Effector memory CD4-positive, alpha-beta T cell (primary cell): ENCODE data around the gene CCDC77.

ENCODE experiments used
- DNase-seq, 3 donors: peaks; one replicate each; pipeline ENCODE4 v3.0.0-alpha.2; 2020
- H3K27ac ChIP-seq: 2 replicates; pipeline ENCODE4 v1.7.0; 2013; ENCODE audit warnings: mild to moderate bottlenecking, low read length, moderate library complexity; ENCODE audit not compliant: insufficient read depth, poor library complexity, severe bottlenecking
- H3K27me3 ChIP-seq: replicated peaks from 2 replicates; pipeline ENCODE4 v1.7.0; 2013; ENCODE audit warnings: mild to moderate bottlenecking, low read length; ENCODE audit not compliant: insufficient read depth, control insufficient read depth, poor library complexity, severe bottlenecking
- H3K36me3 ChIP-seq: 2 replicates; pipeline ENCODE4 v1.7.0; 2013; ENCODE audit warnings: mild to moderate bottlenecking, low read length, moderate library complexity; ENCODE audit not compliant: control insufficient read depth, insufficient read depth
- H3K4me1 ChIP-seq: 2 replicates; pipeline ENCODE4 v1.7.0; 2013; ENCODE audit warnings: low read length, mild to moderate bottlenecking; ENCODE audit not compliant: control insufficient read depth, insufficient read depth, poor library complexity, severe bottlenecking
- H3K4me3 ChIP-seq: 2 replicates; pipeline ENCODE4 v1.7.0; 2013; ENCODE audit warnings: low read length, low read depth, mild to moderate bottlenecking; ENCODE audit not compliant: insufficient read depth, poor library complexity, severe bottlenecking
- H3K9me3 ChIP-seq: 2 replicates; pipeline ENCODE4 v1.7.0; 2013; ENCODE audit warnings: mild to moderate bottlenecking, low read length, moderate library complexity; ENCODE audit not compliant: control insufficient read depth

The CCDC77 gene

DNA sequence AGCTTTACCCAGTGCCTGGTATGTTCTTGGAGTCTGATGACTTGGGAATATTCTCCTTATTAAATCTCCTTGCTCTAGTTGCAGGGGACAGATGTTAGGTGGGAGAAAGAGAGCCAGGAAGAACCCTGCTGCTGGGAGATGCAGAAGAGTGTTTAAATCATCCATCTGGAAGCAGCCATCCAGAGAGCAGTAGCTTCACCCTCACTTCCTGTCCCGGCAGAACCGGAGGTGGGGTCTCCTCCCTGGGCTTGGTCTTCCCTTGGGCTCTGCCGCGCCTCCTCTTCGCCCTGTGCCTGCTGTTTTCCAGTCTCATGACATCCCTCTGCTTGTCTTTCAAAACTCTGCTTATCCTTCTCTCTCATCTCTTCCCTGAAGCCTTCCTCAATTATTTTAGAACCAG, 73.8 kb downstream of the CCDC77 start:
- Histone ChIP-seq H3K27me3 (no peaks in the 10 kb centered on the region), H3K27ac (no peak overlapping the region), H3K4me3 (no peak overlapping the region), H3K36me3 (no peaks in the 10 kb centered on the region), H3K9me3 (no peaks in the 10 kb centered on the region), H3K4me1 (no peaks in the 10 kb centered on the region)
- no peak for DNase-seq

DNA sequence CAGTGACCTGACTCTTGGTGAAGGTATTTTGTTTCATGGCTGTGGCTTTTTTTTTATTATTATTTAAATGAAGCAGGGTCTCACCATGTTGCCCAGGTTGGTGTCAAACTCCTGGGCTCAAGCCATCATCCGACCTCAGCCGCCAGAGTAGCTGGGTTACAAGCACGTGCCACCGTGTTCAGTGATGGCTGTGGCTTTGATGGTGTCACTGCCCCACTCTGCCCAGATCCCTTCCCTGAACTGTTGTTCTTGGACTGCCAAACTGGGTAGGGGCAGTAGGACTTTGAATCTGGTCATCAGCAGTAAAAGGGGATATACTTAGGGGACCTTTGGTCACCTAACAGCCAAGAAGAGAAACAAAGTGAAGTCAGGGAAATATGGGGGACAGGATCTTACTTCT, 77.7 kb downstream of the CCDC77 start:
- Histone ChIP-seq H3K4me1 (no peaks in the 10 kb centered on the region), H3K27ac (no peak overlapping the region), H3K9me3 (no peaks in the 10 kb centered on the region), H3K27me3 (no peaks in the 10 kb centered on the region), H3K4me3 (no peak overlapping the region), H3K36me3 (no peaks in the 10 kb centered on the region)
- no peak for DNase-seq

DNA sequence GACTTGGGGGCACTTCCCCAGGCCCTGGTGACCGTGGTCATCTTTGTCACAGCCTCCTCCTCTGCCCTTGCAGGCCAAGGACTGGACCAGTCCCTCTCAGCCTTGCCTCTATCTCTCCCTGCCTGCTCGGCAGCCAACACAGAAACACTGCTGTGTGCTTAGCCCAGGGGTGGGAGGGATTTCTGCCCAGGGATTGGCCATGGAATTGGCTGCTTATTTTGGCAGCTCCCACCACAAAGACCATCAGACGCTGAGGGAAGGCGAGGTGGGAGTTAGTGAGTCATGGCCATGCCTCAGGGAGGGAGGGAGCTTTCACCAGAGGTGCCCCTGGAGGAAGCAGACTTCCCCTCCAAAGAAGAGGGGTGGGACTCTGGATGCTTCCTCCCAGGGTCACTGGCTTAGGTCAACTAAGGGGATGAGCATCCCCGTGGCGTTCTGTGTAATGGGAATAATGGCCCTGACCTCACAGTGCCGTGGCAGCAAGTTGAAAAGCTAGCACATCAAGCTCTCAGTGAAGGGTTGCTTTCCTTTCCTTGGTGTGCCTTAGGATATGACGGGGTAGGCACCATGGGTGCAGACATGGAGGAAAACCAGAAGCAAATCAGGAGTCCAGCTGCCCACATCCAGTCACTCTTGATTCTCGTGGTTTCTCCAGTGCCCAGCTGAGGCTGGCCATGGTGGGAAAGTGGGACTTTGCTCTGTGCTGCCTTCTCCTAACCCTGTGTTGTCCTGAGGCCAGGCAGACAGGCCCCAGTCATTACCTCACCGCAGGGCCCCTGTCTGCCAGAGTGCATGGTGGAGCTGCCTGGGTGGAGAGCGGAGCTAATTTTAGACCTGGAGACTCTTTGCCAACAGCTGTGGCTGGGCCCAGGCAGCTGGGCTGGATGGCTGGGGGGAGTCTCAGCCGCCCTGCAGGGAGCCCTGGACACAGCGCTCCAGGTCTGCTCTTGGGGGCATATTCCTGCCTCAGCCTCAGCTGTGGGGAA, 79.7 kb downstream of the CCDC77 start:
- no peaks in the 10 kb centered on the region for H3K4me1 ChIP-seq
- no peaks in the 10 kb centered on the region for H3K27me3 ChIP-seq
- no peak for DNase-seq
- H3K4me3 ChIP-seq: no peak overlapping the region
- no peaks in the 10 kb centered on the region for H3K36me3 ChIP-seq
- H3K27ac ChIP-seq: no peak overlapping the region
- no peaks in the 10 kb centered on the region for H3K9me3 ChIP-seq

DNA sequence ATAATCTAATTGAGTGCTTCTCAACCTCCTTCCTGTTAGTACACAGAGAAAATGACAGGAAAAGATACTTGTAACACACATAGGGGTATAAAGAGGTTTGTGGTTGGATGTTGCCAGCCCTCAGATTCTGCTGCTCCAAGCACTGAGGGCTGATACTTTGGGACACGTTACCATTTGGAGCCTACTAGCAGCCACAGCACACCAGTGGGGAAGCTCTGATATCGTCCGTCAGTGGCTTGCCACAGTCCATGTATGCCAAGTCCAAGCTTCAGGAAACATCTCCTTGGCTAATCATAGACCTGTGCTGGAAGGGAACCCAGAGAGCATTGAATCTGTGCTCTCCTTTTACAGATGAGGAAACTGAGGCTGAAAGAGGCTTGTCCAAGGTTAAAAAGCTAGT, 80.6 kb downstream of the CCDC77 start:
- H3K4me3 ChIP-seq: no peak overlapping the region

DNA sequence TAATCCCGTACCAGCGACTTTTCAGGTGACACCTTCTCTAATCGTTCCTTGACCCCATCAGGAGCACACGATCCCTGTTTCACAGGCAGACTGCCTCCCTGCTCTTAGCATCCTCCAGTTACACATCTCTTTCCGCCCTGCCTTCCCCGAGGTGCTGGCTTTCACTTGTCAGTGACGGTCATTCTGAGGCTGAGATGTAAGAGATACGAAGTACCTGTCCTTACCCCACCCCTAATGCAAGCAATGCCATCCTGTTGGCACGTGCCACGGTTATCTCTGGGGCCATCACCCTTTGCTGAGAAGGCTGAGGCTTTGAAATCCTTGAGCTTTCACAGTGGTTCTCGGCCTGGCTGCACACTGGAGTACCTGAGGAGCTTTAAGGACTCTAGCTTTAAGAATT, 82.7 kb downstream of the CCDC77 start:
- no peaks in the 10 kb centered on the region for H3K27me3 ChIP-seq
- H3K36me3 ChIP-seq: no peaks in the 10 kb centered on the region
- no peaks in the 10 kb centered on the region for H3K4me1 ChIP-seq
- no peak overlapping the region for H3K27ac ChIP-seq
- no peak for DNase-seq
- H3K4me3 ChIP-seq: no peak overlapping the region
- no peaks in the 10 kb centered on the region for H3K9me3 ChIP-seq

More for the DNA sequence above, 80.6 kb downstream of the CCDC77 start:
- Histone ChIP-seq H3K9me3 (no peaks in the 10 kb centered on the region), H3K27me3 (no peaks in the 10 kb centered on the region), H3K27ac (no peak overlapping the region), H3K36me3 (no peaks in the 10 kb centered on the region), H3K4me1 (no peaks in the 10 kb centered on the region)
- DNase-seq: no peak

DNA sequence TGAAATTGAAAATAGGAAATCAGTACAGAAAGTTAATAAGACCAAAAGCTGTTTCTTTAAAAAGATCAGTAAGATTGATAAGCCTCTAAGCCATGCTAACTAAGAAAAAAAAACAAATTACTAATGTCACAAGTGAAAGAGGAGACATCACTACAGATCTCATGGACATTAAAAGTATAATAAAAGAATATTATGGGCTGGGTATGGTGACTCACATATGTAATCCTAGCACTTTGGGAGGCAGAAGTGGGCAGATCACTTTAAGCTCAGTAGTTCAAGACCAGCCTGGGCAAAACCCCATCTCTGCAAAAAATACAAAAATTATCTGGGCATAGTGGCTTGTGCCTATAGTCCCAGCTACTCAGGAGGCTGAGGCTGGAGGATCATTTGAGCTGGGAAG, 88.8 kb downstream of the CCDC77 start:
- H3K4me3 ChIP-seq: no peak overlapping the region
- H3K4me1 ChIP-seq: no peaks in the 10 kb centered on the region
- no peaks in the 10 kb centered on the region for H3K9me3 ChIP-seq
- H3K27ac ChIP-seq: no peak overlapping the region
- H3K36me3 ChIP-seq: no peaks in the 10 kb centered on the region
- no peaks in the 10 kb centered on the region for H3K27me3 ChIP-seq
- DNase-seq: no peak
